D721Med (cell line): ENCODE measurements around the gene PRKCB.

Experiments used
- DNase-seq: peaks from one replicate; pipeline ENCODE4 v3.0.0; 2011; ENCODE audit warnings: low spot score; ENCODE audit not compliant: insufficient read length
- FAIRE-seq: peaks from 2 replicates; lab custom pipeline; 2011; peaks lifted over from hg19 to GRCh38; lab: Jason Lieb, UNC
- CTCF ChIP-seq: IDR thresholded peaks from 2 replicates; pipeline ENCODE4 v1.5.1; 2012; ENCODE audit warnings: mild to moderate bottlenecking, control low read depth; ENCODE audit not compliant: insufficient read depth; ENCODE audit errors: missing control alignments

Gene PRKCB

GRCh38 chr16:24129412-24129918, 293.7 kb downstream of the PRKCB start:
- TF ChIP-seq CTCF: no peak
- FAIRE-seq: no peak
- DNase-seq: no peak

GRCh38 chr16:24130494-24131085, 294.8 kb downstream of the PRKCB start:
- no peak for FAIRE-seq

GRCh38 chr16:24131294-24131693, 295.5 kb downstream of the PRKCB start:
- TF ChIP-seq CTCF: no peak
- FAIRE-seq: no peak

More at GRCh38 chr16:24130494-24131085, 294.8 kb downstream of the PRKCB start:
- DNase-seq: no peak
- no peak for TF ChIP-seq CTCF

GRCh38 chr16:24132048-24132796, 296.4 kb downstream of the PRKCB start:
- TF ChIP-seq CTCF: no peak
- FAIRE-seq: no peak
- DNase-seq: no peak

More at GRCh38 chr16:24131294-24131693, 295.5 kb downstream of the PRKCB start:
- DNase-seq: no peak

GRCh38 chr16:24132797-24133155, 297.0 kb downstream of the PRKCB start:
- TF ChIP-seq CTCF: no peak
- no peak for DNase-seq
- no peak for FAIRE-seq

- DNase-seq (peak; percentile 35), FAIRE-seq (peak; percentile 94)
- TF ChIP-seq CTCF: no peak
Measured at GRCh38 chr16:24135624-24136565, 300.1 kb downstream of the PRKCB start.
